ENCODE results near the gene SMYD3. TPM values are rescaled to one million over a fixed set of nuclear protein-coding genes. Genes with fewer than 3 reads are reported as not detected.

SMYD3 gene
- total and polyA plus RNA-seq, 10 donors = 12.5 to 33.1 (median 21.0) TPM

GRCh38 chr1:245751116-245751515 is 756.0 kb downstream of the SMYD3 start:
- Histone ChIP-seq H3K27me3 (replicated peaks in 1 of 7) (no peaks in the 10 kb centered on the region), H3K36me3 (peaks cover 0 to 26% (median 0%) of the 10 kb centered on the region in 6 donors), H3K9me3 (peaks cover 0 to 40% (median 23%) of the 10 kb centered on the region in 8 donors), H3K4me3 (no peak overlapping the region), H3K27ac (no peak overlapping the region), H3K4me1 (no peaks in the 10 kb centered on the region)
- 57 to 81% (median 67%) methylated on average over 4 of the region's 4 CpGs for WGBS, 5 donors
- DNase-seq = no peak
- intact Hi-C loops (cut with DNase I; ENCODE audit: low total_unique reads) = no loop called here
- no peak for TF ChIP-seq CTCF (IDR thresholded peaks at IDR 0.05 in 8 of 11, conservative IDR thresholded peaks at IDR 0.05 in 3 of 11)
- TF ChIP-seq POLR2A (IDR thresholded peaks at IDR 0.05) = no peak
- no peak for TF ChIP-seq POLR2AphosphoS5 (IDR thresholded peaks at IDR 0.05)

- Histone ChIP-seq H3K36me3 (peaks cover 0 to 26% (median 0%) of the 10 kb centered on the region in 6 donors), H3K9me3 (peaks cover 0 to 34% (median 15%) of the 10 kb centered on the region in 8 donors), H3K4me1 (no peaks in the 10 kb centered on the region), H3K4me3 (no peak overlapping the region), H3K27me3 (replicated peaks in 1 of 7) (no peaks in the 10 kb centered on the region), H3K27ac (no peak overlapping the region)
- WGBS, 5 donors = 84 to 95% (median 93%) methylated on average over 3 of the region's 3 CpGs
- intact Hi-C loops (cut with DNase I; ENCODE audit: low total_unique reads) = no loop called here
- DNase-seq = no peak
- TF ChIP-seq POLR2A (IDR thresholded peaks at IDR 0.05) = no peak
- TF ChIP-seq CTCF (IDR thresholded peaks at IDR 0.05 in 8 of 11, conservative IDR thresholded peaks at IDR 0.05 in 3 of 11) = no peak
- TF ChIP-seq POLR2AphosphoS5 (IDR thresholded peaks at IDR 0.05) = no peak
Measured at GRCh38 chr1:245750261-245750660, 756.8 kb downstream of the SMYD3 start.

GRCh38 chr1:245749053-245749452 is 758.0 kb downstream of the SMYD3 start:
- Histone ChIP-seq H3K4me3 (no peak overlapping the region), H3K36me3 (peaks cover 0 to 26% (median 0%) of the 10 kb centered on the region in 6 donors), H3K27ac (no peak overlapping the region), H3K27me3 (replicated peaks in 1 of 7) (no peaks in the 10 kb centered on the region), H3K9me3 (peaks cover 0 to 25% (median 7%) of the 10 kb centered on the region in 8 donors), H3K4me1 (no peaks in the 10 kb centered on the region)
- intact Hi-C loops (cut with DNase I; ENCODE audit: low total_unique reads) = no loop called here
- no peak for TF ChIP-seq POLR2A (IDR thresholded peaks at IDR 0.05)
- TF ChIP-seq POLR2AphosphoS5 (IDR thresholded peaks at IDR 0.05) = no peak
- TF ChIP-seq CTCF (IDR thresholded peaks at IDR 0.05 in 8 of 11, conservative IDR thresholded peaks at IDR 0.05 in 3 of 11) = no peak
- WGBS, 5 donors = 84 to 94% (median 88%) methylated on average over 3 of the region's 3 CpGs
- DNase-seq = no peak

GRCh38 chr1:245748646-245749045 is 758.4 kb downstream of the SMYD3 start:
- WGBS, 5 donors = 90 to 96% (median 94%) methylated on average over 3 of the region's 3 CpGs
- Histone ChIP-seq H3K4me3 (no peak overlapping the region), H3K4me1 (no peaks in the 10 kb centered on the region), H3K27me3 (replicated peaks in 1 of 7) (no peaks in the 10 kb centered on the region), H3K9me3 (peaks cover 0 to 25% (median 7%) of the 10 kb centered on the region in 8 donors), H3K36me3 (peaks cover 0 to 26% (median 0%) of the 10 kb centered on the region in 6 donors), H3K27ac (no peak overlapping the region)
- TF ChIP-seq POLR2A (IDR thresholded peaks at IDR 0.05) (no peak), POLR2AphosphoS5 (IDR thresholded peaks at IDR 0.05) (no peak), CTCF (IDR thresholded peaks at IDR 0.05 in 8 of 11, conservative IDR thresholded peaks at IDR 0.05 in 3 of 11) (no peak)
- intact Hi-C loops (cut with DNase I; ENCODE audit: low total_unique reads) = no loop called here
- DNase-seq = no peak

All from spleen (tissue), 11 donors.